G401 (cell line): ENCODE results near the gene ALOX12. TPM values are rescaled to one million over a fixed set of nuclear protein-coding genes. Genes with fewer than 3 reads are reported as not detected.

Experiments
- DNase-seq: peaks from one replicate; pipeline ENCODE4 v3.0.0-alpha.2; 2015; ENCODE audit warnings: low spot score
- in situ Hi-C: cut with HindIII; loops from 2 replicates; pipeline ENCODE4 v1.10.0; 2016; ENCODE audit warnings: low sequenced_read_pairs, mixed read lengths
- total RNA-seq: library from RNA; depleted of rRNA; stranded (reverse); fragments of >200 nt; shearing (Covaris generic); gene quantifications from 2 replicates; pipeline ENCODE4 v1.2.3, GENCODE V29; 2014

ALOX12 gene
- total RNA-seq, 1 experiment from 2014 or later: not detected

- DNase-seq: peak; percentile 64
- in situ Hi-C loops: no loop called here
Observed at GRCh38 chr17:7019839-7020519, 24.1 kb downstream of the ALOX12 start.

- in situ Hi-C loops: no loop called here
- no peak for DNase-seq
Observed at GRCh38 chr17:7020894-7021664, 25.2 kb downstream of the ALOX12 start.

GRCh38 chr17:7021993-7022778 lies 26.3 kb downstream of the ALOX12 start:
- DNase-seq: peak; percentile 65
- in situ Hi-C loops: no loop called here

- in situ Hi-C loops: no loop called here
- no peak for DNase-seq
Observed at GRCh38 chr17:7022781-7023571, 27.1 kb downstream of the ALOX12 start, which contains the start of gene BCL6B. TSS of gene BCL6B (plus strand) at chr17:7023050. CDS start at chr17:7023672, 622 bp downstream.

- DNase-seq: peak; percentile 34
- in situ Hi-C loops: no loop called here
Observed at GRCh38 chr17:7023576-7024401, 27.9 kb downstream of the ALOX12 start.

GRCh38 chr17:7024402-7024785 lies 28.5 kb downstream of the ALOX12 start:
- in situ Hi-C loops: no loop called here
- DNase-seq: no peak

- no peak for DNase-seq
- in situ Hi-C loops: no loop called here
Observed at GRCh38 chr17:7025245-7025644, 29.4 kb downstream of the ALOX12 start.

- in situ Hi-C loops: no loop called here
- DNase-seq: no peak
Observed at GRCh38 chr17:7026471-7027115, 30.7 kb downstream of the ALOX12 start.

GRCh38 chr17:7027335-7027734 lies 31.5 kb downstream of the ALOX12 start:
- no peak for DNase-seq
- in situ Hi-C loops: no loop called here

GRCh38 chr17:7029096-7029495 lies 33.2 kb downstream of the ALOX12 start:
- DNase-seq: no peak
- in situ Hi-C loops: no loop called here

GRCh38 chr17:7029659-7030058 lies 33.8 kb downstream of the ALOX12 start:
- DNase-seq: no peak
- in situ Hi-C loops: no loop called here

- in situ Hi-C loops: loop anchor here (5.0 kb wide), 1 partner anchor 82 kb away; no protein-coding TSS in a partner anchor
- DNase-seq: no peak
Observed at GRCh38 chr17:7034955-7035590, 39.2 kb downstream of the ALOX12 start.

GRCh38 chr17:7035591-7036368 lies 39.9 kb downstream of the ALOX12 start, which contains the start of gene SLC16A13:
TSS of gene SLC16A13 (plus strand) at chr17:7036015. CDS start at chr17:7036383, 368 bp downstream.
- in situ Hi-C loops: loop anchor here (5.0 kb wide), 1 partner anchor 82 kb away; no protein-coding TSS in a partner anchor

GRCh38 chr17:7038025-7038862 lies 42.4 kb downstream of the ALOX12 start:
- no peak for DNase-seq
- in situ Hi-C loops: loop anchor here (5.0 kb wide), 1 partner anchor 79 kb away; no protein-coding TSS in a partner anchor

More at GRCh38 chr17:7035591-7036368, 39.9 kb downstream of the ALOX12 start, which contains the start of gene SLC16A13:
- peak; percentile 99 for DNase-seq

- in situ Hi-C loops: loop anchor here (5.0 kb wide), 1 partner anchor 77 kb away; no protein-coding TSS in a partner anchor
Observed at GRCh38 chr17:7039832-7040231, 44.0 kb downstream of the ALOX12 start.

More at GRCh38 chr17:7039832-7040231, 44.0 kb downstream of the ALOX12 start:
- no peak for DNase-seq
